ENCODE data around the gene CAP2. TPM values are rescaled to one million over a fixed set of nuclear protein-coding genes. Genes with fewer than 3 reads are reported as not detected.

CAP2 gene
- total RNA-seq, 1 experiment from 2014 or later, result 11.5 TPM

DNA sequence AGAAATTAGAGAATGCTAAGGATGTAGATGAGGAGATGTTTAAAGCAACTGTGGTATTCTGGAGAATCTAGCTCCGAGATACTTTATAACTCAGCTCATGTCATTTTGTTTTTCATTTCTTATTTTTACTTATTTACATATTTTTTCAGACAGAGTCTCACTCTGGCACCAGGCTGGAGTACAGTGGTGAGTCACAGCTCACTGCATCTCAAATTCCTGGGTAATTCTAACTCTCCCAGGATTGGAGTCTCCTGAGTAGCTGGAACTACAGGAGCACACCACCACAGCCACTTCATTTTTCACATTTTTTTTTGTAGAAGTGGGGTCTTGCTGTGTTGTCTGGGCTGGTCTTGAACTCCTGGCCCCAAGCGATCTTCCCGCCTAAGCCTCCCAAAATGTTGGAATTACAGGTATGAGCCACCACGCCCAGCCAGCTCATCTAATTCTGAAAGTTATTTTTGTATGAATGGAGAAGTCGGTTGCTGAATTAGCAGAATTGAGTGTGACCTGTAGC, 112.4 kb downstream of the CAP2 start:
- Histone ChIP-seq H3T11ph (ENCODE audit: low read length) (no peak overlapping the region), H2BK12ac (ENCODE audit: insufficient read length, low read depth, low read length) (no peak overlapping the region), H3K27ac (ENCODE audit: insufficient read length, low read depth, low read length) (no peak overlapping the region), H3K79me1 (ENCODE audit: insufficient read depth, low read depth, low read length, poor library complexity, severe bottlenecking) (no peaks in the 10 kb centered on the region), H3K23ac (ENCODE audit: insufficient read length, low read depth, low read length) (no peak overlapping the region), H2AFZ (ENCODE audit: low read length) (no peak overlapping the region), H4K20me1 (ENCODE audit: control insufficient read depth, insufficient read depth, insufficient read length) (no peaks in the 10 kb centered on the region), H3K23me2 (ENCODE audit: insufficient read length, low read depth, low read length, poor library complexity, severe bottlenecking) (no peaks in the 10 kb centered on the region), H2BK5ac (ENCODE audit: insufficient read length, low read length) (no peak overlapping the region), H2BK120ac (ENCODE audit: low read depth, low read length, poor library complexity, severe bottlenecking) (no peak overlapping the region), H3K79me2 (ENCODE audit: insufficient read depth, low read length) (no peaks in the 10 kb centered on the region), H3K18ac (ENCODE audit: insufficient read length, low read depth, low read length) (no peak overlapping the region), H4K5ac (ENCODE audit: insufficient read length, low read depth, low read length) (no peak overlapping the region), H4K8ac (replicated peaks; ENCODE audit: insufficient read length, low read depth, low read length) (no peak overlapping the region), H2BK20ac (ENCODE audit: low read depth, low read length, poor library complexity, severe bottlenecking) (no peak overlapping the region), H4K91ac (ENCODE audit: insufficient read length, low read depth, low read length) (no peak overlapping the region), H3K14ac (ENCODE audit: insufficient read depth, low read length) (no peak overlapping the region), H3K4me1 (ENCODE audit: insufficient read depth, low read length) (peaks cover 4% of the 10 kb centered on the region; the same call in 1 of the 2 replicates), H3K27me3 (ENCODE audit: insufficient read depth, low read length) (no peaks in the 10 kb centered on the region), H2AK5ac (ENCODE audit: insufficient read length, low read length) (no peak overlapping the region), H3K9me3 (ENCODE audit: control insufficient read depth, low read depth, low read length) (no peaks in the 10 kb centered on the region), H3K56ac (ENCODE audit: insufficient read length, low read depth, low read length) (no peak overlapping the region), H3K9ac (ENCODE audit: extremely low read depth, insufficient read length, low read length) (no peak overlapping the region), H3K4me2 (ENCODE audit: insufficient read depth, insufficient read length, low read length) (no peak overlapping the region), H3K4ac (ENCODE audit: low read depth, low read length) (no peak overlapping the region), H2BK15ac (ENCODE audit: low read depth, low read length) (no peak overlapping the region)
- DNase-seq, result no peak
- H3K27me3 Mint-ChIP-seq (ENCODE audit: low read depth), result no peaks in the 10 kb centered on the region
- H3K9me3 Mint-ChIP-seq, result no peaks in the 10 kb centered on the region
- TF ChIP-seq, protein P1, sequence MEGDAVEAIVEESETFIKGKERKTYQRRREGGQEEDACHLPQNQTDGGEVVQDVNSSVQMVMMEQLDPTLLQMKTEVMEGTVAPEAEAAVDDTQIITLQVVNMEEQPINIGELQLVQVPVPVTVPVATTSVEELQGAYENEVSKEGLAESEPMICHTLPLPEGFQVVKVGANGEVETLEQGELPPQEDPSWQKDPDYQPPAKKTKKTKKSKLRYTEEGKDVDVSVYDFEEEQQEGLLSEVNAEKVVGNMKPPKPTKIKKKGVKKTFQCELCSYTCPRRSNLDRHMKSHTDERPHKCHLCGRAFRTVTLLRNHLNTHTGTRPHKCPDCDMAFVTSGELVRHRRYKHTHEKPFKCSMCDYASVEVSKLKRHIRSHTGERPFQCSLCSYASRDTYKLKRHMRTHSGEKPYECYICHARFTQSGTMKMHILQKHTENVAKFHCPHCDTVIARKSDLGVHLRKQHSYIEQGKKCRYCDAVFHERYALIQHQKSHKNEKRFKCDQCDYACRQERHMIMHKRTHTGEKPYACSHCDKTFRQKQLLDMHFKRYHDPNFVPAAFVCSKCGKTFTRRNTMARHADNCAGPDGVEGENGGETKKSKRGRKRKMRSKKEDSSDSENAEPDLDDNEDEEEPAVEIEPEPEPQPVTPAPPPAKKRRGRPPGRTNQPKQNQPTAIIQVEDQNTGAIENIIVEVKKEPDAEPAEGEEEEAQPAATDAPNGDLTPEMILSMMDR (conservative IDR thresholded peaks at IDR 0.05), result no peak
- WGBS (ENCODE audit: extremely low coverage, insufficient read length, low lambda C conversion rate), result no CpG with 5 or more reads among the region's 5 CpGs
- H3K4me3 Mint-ChIP-seq, result no peak overlapping the region
- no peak overlapping the region for H3K27ac Mint-ChIP-seq
- H3K36me3 Mint-ChIP-seq (ENCODE audit: insufficient read depth in 1 of 3, low read depth in 3 of 3), result peaks cover 0 to 2% (median 0%) of the 10 kb centered on the region in 3 experiments; a peak in 1 of 7 replicates
- peaks cover 6 to 8% of the 10 kb centered on the region in 2 experiments for H3K4me1 Mint-ChIP-seq
